Measurements from ENCODE around the gene ADAMTSL3. TPM values are rescaled to one million over a fixed set of nuclear protein-coding genes. Genes with fewer than 3 reads are reported as not detected.
"Not testable (repeated sequence)": the region's sequence is repeated elsewhere in the genome, so short reads cannot be mapped to it uniquely, and the experiment has no call there.

The ADAMTSL3 gene
- total RNA-seq, 1 donor from 2014 or later: 0.07 TPM

DNA sequence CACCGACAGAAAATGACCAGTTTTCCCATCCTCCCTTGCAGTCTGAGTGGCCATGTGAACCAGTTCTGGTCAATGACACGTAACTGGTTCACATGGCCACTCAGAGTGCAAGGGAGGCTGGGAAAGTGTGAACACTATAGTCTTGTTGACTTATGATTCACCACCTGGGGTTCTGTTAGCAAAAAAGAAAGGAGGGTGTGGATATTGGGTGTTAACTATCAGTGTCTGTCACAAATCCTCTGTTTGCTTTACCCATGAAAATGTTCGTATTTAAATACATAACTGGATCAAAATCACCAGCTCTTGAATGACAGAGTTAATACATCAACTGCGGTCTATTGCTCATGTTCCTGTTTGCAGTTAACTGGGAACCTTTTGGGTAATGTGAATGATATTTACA is 92.3 kb downstream of the ADAMTSL3 start:
- Mint-ChIP-seq H3K4me3 (no peak overlapping the region), H3K4me1 (no peaks in the 10 kb centered on the region), H3K9me3 (peaks cover 5% of the 10 kb centered on the region), H3K36me3 (ENCODE audit: low read depth) (no peaks in the 10 kb centered on the region), H3K27me3 (ENCODE audit: low read depth) (peaks cover 4% of the 10 kb centered on the region), H3K27ac (ENCODE audit: unreplicated experiment) (no peak overlapping the region)
- no peak for DNase-seq (ENCODE audit: low read depth, low spot score)
- TF ChIP-seq, protein P1, sequence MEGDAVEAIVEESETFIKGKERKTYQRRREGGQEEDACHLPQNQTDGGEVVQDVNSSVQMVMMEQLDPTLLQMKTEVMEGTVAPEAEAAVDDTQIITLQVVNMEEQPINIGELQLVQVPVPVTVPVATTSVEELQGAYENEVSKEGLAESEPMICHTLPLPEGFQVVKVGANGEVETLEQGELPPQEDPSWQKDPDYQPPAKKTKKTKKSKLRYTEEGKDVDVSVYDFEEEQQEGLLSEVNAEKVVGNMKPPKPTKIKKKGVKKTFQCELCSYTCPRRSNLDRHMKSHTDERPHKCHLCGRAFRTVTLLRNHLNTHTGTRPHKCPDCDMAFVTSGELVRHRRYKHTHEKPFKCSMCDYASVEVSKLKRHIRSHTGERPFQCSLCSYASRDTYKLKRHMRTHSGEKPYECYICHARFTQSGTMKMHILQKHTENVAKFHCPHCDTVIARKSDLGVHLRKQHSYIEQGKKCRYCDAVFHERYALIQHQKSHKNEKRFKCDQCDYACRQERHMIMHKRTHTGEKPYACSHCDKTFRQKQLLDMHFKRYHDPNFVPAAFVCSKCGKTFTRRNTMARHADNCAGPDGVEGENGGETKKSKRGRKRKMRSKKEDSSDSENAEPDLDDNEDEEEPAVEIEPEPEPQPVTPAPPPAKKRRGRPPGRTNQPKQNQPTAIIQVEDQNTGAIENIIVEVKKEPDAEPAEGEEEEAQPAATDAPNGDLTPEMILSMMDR (conservative IDR thresholded peaks at IDR 0.05): no peak

DNA sequence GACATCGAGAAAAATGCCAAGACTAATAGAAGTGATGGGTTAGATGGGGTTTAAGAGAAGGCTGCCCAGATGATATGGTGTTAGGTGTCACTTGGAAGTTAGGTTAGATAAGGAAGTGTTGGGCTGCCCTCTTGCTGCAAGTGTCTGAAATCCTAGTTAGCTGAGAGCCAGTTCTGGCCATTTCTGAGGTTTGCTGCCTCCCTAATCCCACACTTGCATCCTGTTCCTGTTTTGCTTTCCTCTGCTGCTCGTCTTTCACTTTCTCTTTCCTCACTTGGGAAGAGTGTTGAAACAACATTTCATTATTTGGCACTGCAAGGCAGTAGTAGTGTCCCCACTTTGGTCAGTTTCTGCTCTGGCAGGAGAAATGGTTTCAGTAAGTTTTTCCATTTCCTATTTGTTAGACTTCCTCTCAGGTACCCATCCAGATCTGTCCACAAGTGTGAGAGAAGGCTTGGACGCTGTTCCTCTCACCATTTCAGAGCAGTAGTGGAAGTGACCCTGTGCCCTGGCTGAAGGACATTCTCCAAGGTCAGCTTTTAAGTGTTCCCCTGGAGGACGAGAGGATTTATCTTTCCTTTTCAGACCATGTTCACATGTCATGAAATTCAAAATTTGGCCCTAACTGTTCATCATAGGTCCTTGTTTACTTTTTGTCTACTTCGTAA is 93.3 kb downstream of the ADAMTSL3 start:
- no peak overlapping the region for H3K27ac Mint-ChIP-seq (ENCODE audit: unreplicated experiment)
- peaks cover 4% of the 10 kb centered on the region for H3K27me3 Mint-ChIP-seq (ENCODE audit: low read depth)
- no peak overlapping the region for H3K4me3 Mint-ChIP-seq
- no peak for DNase-seq (ENCODE audit: low read depth, low spot score)
- no peaks in the 10 kb centered on the region for H3K4me1 Mint-ChIP-seq
- peaks cover 5% of the 10 kb centered on the region for H3K9me3 Mint-ChIP-seq
- no peaks in the 10 kb centered on the region for H3K36me3 Mint-ChIP-seq (ENCODE audit: low read depth)
- TF ChIP-seq, protein P1 (conservative IDR thresholded peaks at IDR 0.05): no peak

DNA sequence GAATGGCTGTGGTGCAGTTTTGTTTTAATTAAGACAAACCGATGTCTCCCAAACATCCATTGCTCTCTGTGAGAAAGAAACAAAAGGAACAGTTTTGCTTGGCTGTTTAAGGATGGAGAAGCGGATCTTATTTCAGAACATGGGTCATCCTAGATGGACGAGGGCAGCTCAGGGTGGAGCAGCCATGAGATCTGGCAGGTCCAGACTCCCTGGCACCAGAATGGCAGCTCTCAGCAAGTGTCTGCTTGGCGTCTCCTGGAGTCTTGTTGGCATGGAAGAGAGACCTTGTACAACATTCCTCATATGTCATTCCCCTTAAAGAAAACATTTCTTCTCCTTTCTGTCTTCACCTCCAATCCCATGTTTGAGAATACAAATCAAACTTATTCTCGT is 93.8 kb downstream of the ADAMTSL3 start:
- Mint-ChIP-seq H3K4me3 (no peak overlapping the region), H3K27ac (ENCODE audit: unreplicated experiment) (no peak overlapping the region), H3K27me3 (ENCODE audit: low read depth) (peaks cover 4% of the 10 kb centered on the region), H3K4me1 (no peaks in the 10 kb centered on the region), H3K36me3 (ENCODE audit: low read depth) (no peaks in the 10 kb centered on the region), H3K9me3 (peaks cover 5% of the 10 kb centered on the region)
- TF ChIP-seq, protein P1 (conservative IDR thresholded peaks at IDR 0.05): no peak
- DNase-seq (ENCODE audit: low read depth, low spot score): no peak

DNA sequence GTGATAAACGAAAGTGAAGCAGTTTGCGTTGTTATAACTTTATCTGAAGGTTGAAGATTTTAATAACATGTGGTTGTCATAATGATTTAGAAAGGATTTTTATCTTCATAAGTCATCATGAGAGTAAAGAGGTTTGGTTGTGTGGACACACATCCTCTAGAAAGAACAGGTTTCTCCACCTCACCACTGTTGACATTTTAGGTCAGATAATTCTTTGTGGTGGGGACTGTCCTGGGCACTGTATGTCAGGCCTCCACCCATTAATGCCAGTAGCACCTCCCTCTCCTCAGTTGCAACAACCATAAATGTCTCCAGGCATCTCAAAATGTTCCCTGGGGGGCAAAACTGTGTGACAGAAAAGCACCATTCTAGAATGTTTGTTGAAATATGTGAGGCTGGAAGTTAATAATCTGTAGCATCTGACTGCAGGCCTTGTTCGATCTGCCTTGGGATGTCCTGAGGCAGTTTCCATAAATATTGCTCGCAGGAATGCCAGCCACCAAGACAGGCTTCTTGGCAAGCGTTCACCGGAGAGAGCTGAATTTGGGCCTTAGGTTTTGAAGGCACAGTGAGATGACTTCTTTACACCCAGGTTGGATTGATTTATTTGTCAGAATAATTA is 100.1 kb downstream of the ADAMTSL3 start:
- no peaks in the 10 kb centered on the region for H3K27me3 Mint-ChIP-seq (ENCODE audit: low read depth)
- H3K9me3 Mint-ChIP-seq: peaks cover 10% of the 10 kb centered on the region

DNA sequence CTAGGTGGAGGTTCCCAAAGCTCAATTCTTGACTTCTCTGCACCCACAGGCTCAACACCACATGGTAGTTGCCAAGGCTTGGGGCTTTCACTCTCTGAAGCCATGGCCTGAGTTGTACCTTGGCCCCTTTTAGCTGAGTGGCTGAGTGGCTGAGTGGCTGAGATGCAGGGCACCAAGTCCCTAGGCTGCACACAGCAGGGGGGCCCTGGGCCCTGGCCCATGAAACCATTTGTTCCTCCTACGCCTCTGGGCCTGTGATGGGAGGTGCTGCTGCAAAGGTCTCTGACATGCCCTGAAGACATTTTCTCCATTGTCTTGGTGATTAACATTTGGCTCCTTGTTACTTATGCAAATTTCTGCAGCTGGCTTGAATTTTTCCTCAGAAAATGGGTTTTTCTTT is 103.4 kb downstream of the ADAMTSL3 start:
- not testable (repeated sequence) for H3K36me3 Mint-ChIP-seq (ENCODE audit: low read depth); H3K27ac Mint-ChIP-seq (ENCODE audit: unreplicated experiment); H3K27me3 Mint-ChIP-seq (ENCODE audit: low read depth); DNase-seq (ENCODE audit: low read depth, low spot score); H3K9me3 Mint-ChIP-seq; H3K4me1 Mint-ChIP-seq; H3K4me3 Mint-ChIP-seq

More for the DNA sequence above, 100.1 kb downstream of the ADAMTSL3 start:
- H3K4me1 Mint-ChIP-seq: no peaks in the 10 kb centered on the region
- peaks cover 7% of the 10 kb centered on the region for H3K36me3 Mint-ChIP-seq (ENCODE audit: low read depth)
- H3K4me3 Mint-ChIP-seq: no peak overlapping the region
- no peak overlapping the region for H3K27ac Mint-ChIP-seq (ENCODE audit: unreplicated experiment)
- TF ChIP-seq, protein P1 (conservative IDR thresholded peaks at IDR 0.05): no peak
- no peak for DNase-seq (ENCODE audit: low read depth, low spot score)

DNA sequence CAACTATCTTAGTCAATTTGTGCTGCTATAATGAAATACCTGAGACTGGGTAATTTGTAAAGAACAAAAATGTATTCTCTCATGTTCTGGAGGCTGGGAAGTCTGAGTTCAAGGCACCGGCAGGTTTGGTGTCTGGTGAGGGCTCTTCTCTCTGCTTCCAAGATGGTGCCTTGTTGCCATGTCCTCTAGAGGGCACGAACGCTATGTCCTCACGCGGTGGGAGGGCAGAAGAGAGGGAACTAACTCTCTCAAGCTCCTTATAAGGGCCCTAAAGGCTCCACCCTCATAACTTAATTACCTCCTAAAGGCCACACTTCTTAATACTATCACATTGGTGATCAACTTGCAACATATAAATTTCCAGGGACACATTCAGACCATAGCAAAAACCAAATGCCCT is 108.4 kb downstream of the ADAMTSL3 start:
- H3K9me3 Mint-ChIP-seq: peaks cover 8% of the 10 kb centered on the region
- peaks cover 5% of the 10 kb centered on the region for H3K36me3 Mint-ChIP-seq (ENCODE audit: low read depth)
- DNase-seq (ENCODE audit: low read depth, low spot score): no peak
- no peak overlapping the region for H3K27ac Mint-ChIP-seq (ENCODE audit: unreplicated experiment)
- no peaks in the 10 kb centered on the region for H3K27me3 Mint-ChIP-seq (ENCODE audit: low read depth)
- H3K4me3 Mint-ChIP-seq: no peak overlapping the region
- TF ChIP-seq, protein P1 (conservative IDR thresholded peaks at IDR 0.05): no peak
- H3K4me1 Mint-ChIP-seq: peaks cover 9% of the 10 kb centered on the region

Data from neural crest cell (in vitro differentiated cells).